Measurements from ENCODE around the gene PSMD14.

- TF ChIP-seq CTCF (IDR thresholded peaks at IDR 0.05) = peak; percentile 35
- TF ChIP-seq REST (IDR thresholded peaks at IDR 0.05; ENCODE audit: insufficient read depth in 1 of 2, low read depth in 2 of 2, low read length in 1 of 2) = no peak
- TF ChIP-seq SIN3A (IDR thresholded peaks at IDR 0.05; ENCODE audit: borderline replicate concordance, insufficient read depth, low read depth, low read length) = no peak
Measured at GRCh38 chr2:161414042-161415033, 106.1 kb downstream of the PSMD14 start.

Measured in Panc1 (cell line).